Aorta (tissue), 5 donors: ENCODE results near the gene PTPRO. TPM values are rescaled to one million over a fixed set of nuclear protein-coding genes. Genes with fewer than 3 reads are reported as not detected.

Source experiments
- ATAC-seq: fragments of 200-7000 bp; cut with Tn5 transposase; one replicate; pipeline ENCODE4 v1.9.1; 2022; ENCODE audit warnings: moderate library complexity; ENCODE audit not compliant: low FRiP score
- DNase-seq, 2 donors: peaks; one replicate each; pipeline ENCODE4 v3.0.0-alpha.2; 2020
- H3K27ac ChIP-seq, 2 donors: one replicate each; pipeline ENCODE4 v1.5.1; 2013; ENCODE audit warnings: low read length in 2 of 2, mild to moderate bottlenecking in 2 of 2, moderate library complexity in 2 of 2, control low read depth in 1 of 2, inconsistent platforms in 1 of 2, low read depth in 1 of 2
- H3K27me3 ChIP-seq, 2 donors: one replicate each; pipeline ENCODE4 v1.6.1; 2013; ENCODE audit warnings: control low read depth in 1 of 2, low read length in 1 of 2, mild to moderate bottlenecking in 1 of 2, moderate library complexity in 1 of 2; ENCODE audit not compliant: insufficient read depth in 2 of 2, control insufficient read depth in 1 of 2
- H3K36me3 ChIP-seq, 2 donors: one replicate each; pipeline ENCODE4 v1.6.1; 2013; ENCODE audit warnings: control low read depth in 1 of 2, low read length in 1 of 2, mild to moderate bottlenecking in 1 of 2; ENCODE audit not compliant: insufficient read depth in 2 of 2, control insufficient read depth in 1 of 2
- H3K4me1 ChIP-seq, 2 donors: one replicate each; pipeline ENCODE4 v1.6.1; 2013; ENCODE audit warnings: low read length in 2 of 2, control low read depth in 1 of 2, mild to moderate bottlenecking in 1 of 2, moderate library complexity in 1 of 2; ENCODE audit not compliant: insufficient read depth in 2 of 2, control insufficient read depth in 1 of 2
- H3K4me3 ChIP-seq, 2 donors: one replicate each; pipeline ENCODE4 v1.5.1; 2013; ENCODE audit warnings: low read length in 2 of 2, control low read depth in 1 of 2, mild to moderate bottlenecking in 1 of 2
- H3K9me3 ChIP-seq: one replicate; pipeline ENCODE4 v1.6.1; 2013; ENCODE audit warnings: mild to moderate bottlenecking, low read length; ENCODE audit not compliant: control insufficient read depth
- WGBS, 2 donors: extraction: QIAGEN DNeasy Blood & Tissue Kit; methylation state at CpG; one replicate each; pipeline ENCODE4 v1.1.7; 2013; 5-methylcytosine and 5-hydroxymethylcytosine counted together
- intact Hi-C, 2 donors: fragments of 100-400 bp; cut with DNase I; formaldehyde crosslinking; loops; one replicate each; pipeline versions ENCODE4 v1.14.2 to v1.15.0; 2022
- long read RNA-seq, 2 donors: library from polyadenylated mRNA; unstranded; transcript quantifications; one replicate each; pipeline ENCODE4 v2.0.0, GENCODE V29; 2020 to 2021
- polyA plus RNA-seq, 2 donors: library from polyadenylated mRNA; stranded (reverse); fragments of 200-250 nt; gene quantifications; one replicate each; pipeline ENCODE4 v1.2.3, GENCODE V29; 2013
- total RNA-seq, 2 donors: library from RNA; stranded (reverse); fragmentation: NEBNext Ultra II Directional; extraction: Animal tissue kit (Norgen Biotek cat#: 25700); gene quantifications; one replicate each; pipeline ENCODE4 v1.2.1, GENCODE V29; 2021
- donor health status: healthy with polysubstance abuse.
- donor health status: Bipolar disorder and iron deficiency.
- donor health status: DM: no; HTN: no; CAD: no.
- donor health status: DM: no; HTN: no; CAD: no.
- donor health status: DM: yes; HTN: yes; CAD: no.

The PTPRO gene
- total RNA-seq (10 to 100 TPM; 11.7 to 16.1 TPM), polyA plus RNA-seq (1 to 10 TPM; 5.4 to 8.1 TPM)
- long read RNA-seq, donor 1, partial matches to known transcripts, result 3 of 22 reads
- long read RNA-seq, donor 1, other reads (novel, unspliced or antisense), result 12 of 22 reads
- long read RNA-seq, donor 2, partial matches to known transcripts, result 1 of 4 reads
- long read RNA-seq, donor 2, other reads (novel, unspliced or antisense), result 2 of 4 reads

GRCh38 chr12:15322164-15323061 is at the start of gene PTPRO:
PTPRO (plus strand) TSS chr12:15322508.
- Histone ChIP-seq H3K9me3 (no peaks in the 10 kb centered on the region), H3K36me3 (no peaks in the 10 kb centered on the region), H3K27me3 (no peaks in the 10 kb centered on the region), H3K27ac (no peak within 1 kb of the TSS), H3K4me1 (no peaks in the 10 kb centered on the region), H3K4me3 (peak within 1 kb of the TSS; percentile 66 to 82)
- intact Hi-C loops, result no loop called here
- WGBS, 2 donors, result 1% methylated on average over 66 to 70 of the region's 70 CpGs
- ATAC-seq (peak; percentile 69), DNase-seq (peak in 1 of 2 donors; percentile 82)

GRCh38 chr12:15273896-15274295 is 48.4 kb upstream of the PTPRO start:
- WGBS, 2 donors, result 93 to 96% methylated on average over 3 of the region's 3 CpGs
- DNase-seq, result no peak

DNA sequence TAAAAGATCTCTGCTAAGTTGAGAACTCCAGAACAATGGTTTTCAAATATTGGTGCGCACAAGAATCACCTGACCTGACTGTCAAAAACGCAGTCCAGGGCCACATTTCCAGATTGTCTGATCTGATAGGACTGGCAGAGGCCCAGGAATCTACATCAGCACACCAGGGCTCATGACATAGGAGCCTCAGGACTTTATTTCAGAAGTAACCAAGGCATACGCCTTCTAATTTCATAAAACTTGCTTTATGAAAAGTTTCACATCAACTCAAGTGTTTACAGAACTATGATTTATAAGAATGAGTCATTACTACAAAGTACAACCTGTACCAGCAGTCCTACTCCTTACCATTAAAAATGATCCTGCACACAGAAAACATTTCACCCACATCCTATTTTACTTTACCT is 47.7 kb upstream of the PTPRO start:
- WGBS, 2 donors, result 42 to 57% methylated on average over 3 of the region's 3 CpGs
- peaks cover 3% of the 10 kb centered on the region in 2 donors for H3K4me1 ChIP-seq
- peak in 1 of 2 donors; percentile 41 for DNase-seq
- no peak for ATAC-seq
- no peaks in the 10 kb centered on the region for H3K9me3 ChIP-seq
- no peaks in the 10 kb centered on the region for H3K27me3 ChIP-seq
- no peak overlapping the region for H3K4me3 ChIP-seq
- H3K36me3 ChIP-seq, result no peaks in the 10 kb centered on the region
- H3K27ac ChIP-seq, result peak overlapping the region; percentile 72 to 86
- intact Hi-C loops, result loop anchor here in 1 of 2 donors (2.0 to 5.0 kb wide), 3 partner anchors 47 to 427 kb away; no protein-coding TSS in a partner anchor

More at GRCh38 chr12:15273896-15274295, 48.4 kb upstream of the PTPRO start:
- no peak for ATAC-seq
- Histone ChIP-seq H3K4me3 (no peak overlapping the region), H3K27ac (peak overlapping the region; percentile 2 to 72), H3K4me1 (peaks cover 3% of the 10 kb centered on the region in 2 donors), H3K36me3 (no peaks in the 10 kb centered on the region), H3K27me3 (no peaks in the 10 kb centered on the region), H3K9me3 (no peaks in the 10 kb centered on the region)
- intact Hi-C loops, result loop anchor here in 1 of 2 donors (2.0 to 5.0 kb wide), 3 partner anchors 47 to 427 kb away; no protein-coding TSS in a partner anchor

DNA sequence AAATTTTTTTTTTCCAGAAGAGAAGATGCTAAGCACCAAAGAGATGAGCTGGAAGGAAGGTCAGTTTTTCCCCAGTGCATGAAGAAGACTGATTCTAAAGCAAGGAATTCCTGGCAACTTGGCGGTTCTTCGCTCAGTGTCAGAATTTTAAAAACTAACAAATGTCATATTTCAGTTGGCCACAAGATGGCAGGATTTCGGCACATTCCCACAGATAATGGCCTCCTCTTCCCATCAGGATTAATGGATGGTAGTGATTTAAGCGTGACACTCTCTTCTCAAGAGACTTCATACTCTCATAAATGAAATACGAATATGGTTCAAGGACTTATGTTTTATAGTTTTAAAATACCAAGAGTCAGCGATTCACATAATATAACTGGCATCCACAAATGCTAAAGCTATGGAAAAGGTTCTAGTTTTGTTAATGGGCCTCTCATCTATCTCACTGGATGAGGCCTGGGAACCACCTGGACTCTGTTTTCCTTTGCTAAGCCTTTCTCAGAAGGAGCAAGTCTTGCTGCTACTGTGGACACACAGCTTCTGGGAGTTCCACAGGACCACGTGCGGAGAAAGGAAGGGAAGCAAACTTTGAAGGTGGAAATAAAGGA is 46.1 kb upstream of the PTPRO start:
- intact Hi-C loops, result loop anchor here (1.0 to 5.0 kb wide), 3 partner anchors 246 to 311 kb away; no protein-coding TSS in a partner anchor

DNA sequence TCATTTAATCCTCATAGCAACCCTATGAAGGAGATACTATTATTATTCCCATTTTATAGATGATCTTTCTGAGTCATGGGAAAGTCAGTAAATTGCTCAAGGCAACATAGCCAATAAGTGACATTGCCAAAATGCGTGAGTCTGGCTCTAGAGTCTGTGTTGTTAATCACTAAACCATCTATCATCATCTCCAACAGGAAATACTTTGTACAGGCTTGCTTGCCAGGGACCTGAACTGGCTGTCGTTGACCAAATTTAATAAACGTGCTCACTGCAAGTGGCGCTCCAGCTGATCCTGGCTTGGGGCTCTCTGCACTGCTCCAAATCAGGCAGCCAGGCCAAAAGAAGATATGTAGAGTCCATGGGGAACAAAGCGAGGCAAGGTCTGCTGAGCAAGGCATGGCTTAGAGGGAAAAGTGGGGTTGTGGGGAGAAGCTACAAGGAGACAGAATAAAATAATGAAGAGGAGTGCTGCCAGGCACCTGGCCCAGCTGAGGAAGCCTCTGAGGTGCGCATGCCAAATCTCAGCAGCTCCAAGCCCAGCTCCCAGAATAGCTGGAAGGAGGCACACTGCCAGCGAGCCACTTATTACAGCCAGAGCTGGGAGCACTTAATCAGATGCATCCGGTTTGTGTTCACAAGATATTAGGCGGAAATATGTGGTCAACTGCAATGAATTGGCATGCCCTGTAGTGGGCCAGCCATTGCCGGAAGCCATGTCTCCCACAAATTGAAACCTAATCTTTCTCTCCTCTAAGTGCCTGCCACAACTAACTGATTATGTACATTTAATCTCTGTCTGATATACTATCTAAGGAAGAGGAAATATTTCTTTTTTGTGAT is 43.3 kb upstream of the PTPRO start:
- H3K4me3 ChIP-seq, result no peak overlapping the region
- no peaks in the 10 kb centered on the region for H3K9me3 ChIP-seq
- 2 to 5% methylated on average over 10 of the region's 10 CpGs for WGBS, 2 donors
- no peaks in the 10 kb centered on the region for H3K36me3 ChIP-seq
- H3K4me1 ChIP-seq, result peaks cover under 1 to 3% of the 10 kb centered on the region in 2 donors
- DNase-seq (peak; percentile 95 to 96), ATAC-seq (peak; percentile 87)
- intact Hi-C loops, result loop anchor here (5.0 kb wide), 2 partner anchors 303 to 308 kb away; no protein-coding TSS in a partner anchor
- peak overlapping the region; percentile 89 to 92 for H3K27ac ChIP-seq
- no peaks in the 10 kb centered on the region for H3K27me3 ChIP-seq

More for the DNA sequence above, 46.1 kb upstream of the PTPRO start:
- H3K4me1 ChIP-seq, result peaks cover 3% of the 10 kb centered on the region in 2 donors
- H3K9me3 ChIP-seq, result no peaks in the 10 kb centered on the region
- no peaks in the 10 kb centered on the region for H3K36me3 ChIP-seq
- H3K4me3 ChIP-seq, result no peak overlapping the region
- ATAC-seq, result peak; percentile 58
- H3K27ac ChIP-seq, result peak overlapping the region in 1 of 2 donors; percentile 33
- H3K27me3 ChIP-seq, result no peaks in the 10 kb centered on the region
- no peak for DNase-seq
- 33 to 36% methylated on average over 8 of the region's 8 CpGs for WGBS, 2 donors

DNA sequence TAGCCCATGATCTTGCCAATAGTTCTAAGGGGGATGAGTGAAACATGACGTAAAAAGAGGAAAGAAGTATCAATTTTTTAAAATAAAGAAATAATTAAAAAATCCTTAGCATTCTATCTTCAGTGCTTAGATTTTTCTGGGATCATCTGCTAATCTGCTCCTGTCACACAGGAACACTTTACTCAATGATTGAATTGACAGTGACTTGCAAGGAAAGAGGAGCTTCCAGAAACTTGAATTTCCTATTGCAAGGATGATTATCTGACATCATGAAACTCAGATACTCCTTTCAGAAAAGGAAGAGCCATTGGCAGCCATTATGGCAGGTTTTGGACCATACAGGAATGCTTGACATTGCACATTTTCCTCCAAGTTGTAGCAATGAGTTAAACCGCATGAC is 41.4 kb upstream of the PTPRO start:
- 96 to 98% methylated on average over 2 of the region's 2 CpGs for WGBS, 2 donors
- intact Hi-C loops, result no loop called here
- ATAC-seq, result no peak

GRCh38 chr12:15289192-15289591 is 33.1 kb upstream of the PTPRO start:
- intact Hi-C loops, result no loop called here
- DNase-seq, result no peak
- ATAC-seq, result no peak
- no peaks in the 10 kb centered on the region for H3K4me1 ChIP-seq
- no peaks in the 10 kb centered on the region for H3K9me3 ChIP-seq
- H3K27me3 ChIP-seq, result no peaks in the 10 kb centered on the region
- H3K4me3 ChIP-seq, result no peak overlapping the region
- H3K27ac ChIP-seq, result no peak overlapping the region
- no peaks in the 10 kb centered on the region for H3K36me3 ChIP-seq
- 78 to 84% methylated on average over 1 of the region's 1 CpG for WGBS, 2 donors

More for the DNA sequence above, 41.4 kb upstream of the PTPRO start:
- H3K27ac ChIP-seq, result no peak overlapping the region
- H3K27me3 ChIP-seq, result no peaks in the 10 kb centered on the region
- H3K9me3 ChIP-seq, result no peaks in the 10 kb centered on the region
- H3K4me1 ChIP-seq, result no peaks in the 10 kb centered on the region
- H3K4me3 ChIP-seq, result no peak overlapping the region
- DNase-seq, result no peak
- H3K36me3 ChIP-seq, result no peaks in the 10 kb centered on the region

DNA sequence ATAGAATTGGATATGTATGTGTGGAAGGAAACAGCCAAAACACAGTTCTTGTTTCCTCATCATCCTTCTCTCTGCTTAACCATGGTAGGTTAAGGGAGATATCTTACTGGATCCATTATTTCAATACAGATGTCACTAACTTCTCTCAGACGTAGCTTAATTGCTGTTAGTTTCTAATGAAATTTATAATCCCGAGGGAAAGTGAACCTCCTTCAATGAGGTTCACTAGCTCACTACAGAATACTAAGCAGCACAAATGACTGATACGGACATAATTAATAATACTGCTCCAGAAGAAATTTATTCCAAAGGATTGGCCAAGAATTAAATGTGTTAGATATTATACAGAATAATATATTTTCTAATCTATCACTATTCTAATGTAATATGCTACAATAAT is 28.6 kb upstream of the PTPRO start:
- H3K27ac ChIP-seq, result no peak overlapping the region
- H3K4me3 ChIP-seq, result no peak overlapping the region
- WGBS, 2 donors, result 89 to 91% methylated on average over 3 of the region's 3 CpGs
- ATAC-seq, result no peak
- intact Hi-C loops, result no loop called here
- no peaks in the 10 kb centered on the region for H3K4me1 ChIP-seq
- H3K9me3 ChIP-seq, result no peaks in the 10 kb centered on the region
- no peak for DNase-seq
- no peaks in the 10 kb centered on the region for H3K27me3 ChIP-seq
- H3K36me3 ChIP-seq, result no peaks in the 10 kb centered on the region
